HG03575 (cell line): ENCODE results near the gene PARP3.

Experiments
- ATAC-seq: cut with Tn5 transposase; IDR thresholded peaks from one replicate; pipeline ENCODE4 v1.9.1; 2021; ENCODE audit not compliant: unreplicated experiment, insufficient number of reproducible peaks, low FRiP score; ENCODE audit errors: extremely low read depth

The PARP3 gene

GRCh38 chr3:51945031-51945840 lies 3.1 kb downstream of the PARP3 start:
- ATAC-seq = no peak

GRCh38 chr3:51945926-51946705 lies 4.0 kb downstream of the PARP3 start:
- no peak for ATAC-seq

- no peak for ATAC-seq
These were observed 4.6 kb downstream of the PARP3 start for GRCh38 chr3:51946796-51947195.

GRCh38 chr3:51947215-51947900 lies 5.2 kb downstream of the PARP3 start:
- ATAC-seq = no peak

- no peak for ATAC-seq
These were observed 5.9 kb downstream of the PARP3 start for GRCh38 chr3:51948016-51948580.

- ATAC-seq = no peak
These were observed 7.0 kb downstream of the PARP3 start for GRCh38 chr3:51949121-51949520.

GRCh38 chr3:51950899-51951298 lies 8.7 kb downstream of the PARP3 start:
- ATAC-seq = no peak

GRCh38 chr3:51953445-51953844 lies 11.3 kb downstream of the PARP3 start:
- ATAC-seq = no peak

- no peak for ATAC-seq
These were observed 11.9 kb downstream of the PARP3 start for GRCh38 chr3:51954105-51954504.

GRCh38 chr3:51954713-51955112 lies 12.6 kb downstream of the PARP3 start:
- no peak for ATAC-seq

- ATAC-seq = no peak
These were observed 13.2 kb downstream of the PARP3 start, which contains the start of gene GPR62 for GRCh38 chr3:51955175-51955892. Gene GPR62, plus strand, starts transcription at chr3:51955381. Its CDS starts 272 bp downstream, at chr3:51955653.

- no peak for ATAC-seq
These were observed 14.0 kb downstream of the PARP3 start for GRCh38 chr3:51955893-51956770.

GRCh38 chr3:51957520-51958205 lies 15.5 kb downstream of the PARP3 start:
- ATAC-seq = no peak

GRCh38 chr3:51958603-51959521 lies 16.7 kb downstream of the PARP3 start:
- ATAC-seq = no peak

- ATAC-seq = no peak
These were observed 17.5 kb downstream of the PARP3 start for GRCh38 chr3:51959651-51960050.

- no peak for ATAC-seq
These were observed 18.2 kb downstream of the PARP3 start for GRCh38 chr3:51960386-51960785.
